Ectodermal cell (in vitro differentiated cells): Measurements from ENCODE around the gene TLK2.
A peak's percentile ranks its signal among the peaks of the same experiment; 100 is the strongest.

Source experiments
- H3K27ac ChIP-seq: 2 replicates; pipeline ENCODE4 v1.7.0; 2013; ENCODE audit warnings: mild to moderate bottlenecking, low read depth, low read length; ENCODE audit not compliant: insufficient read depth, poor library complexity, severe bottlenecking
- H3K27me3 ChIP-seq: 2 replicates; pipeline ENCODE4 v1.7.0; 2013; ENCODE audit warnings: mild to moderate bottlenecking, low read length; ENCODE audit not compliant: insufficient read depth, control insufficient read depth, poor library complexity, severe bottlenecking
- H3K36me3 ChIP-seq: one replicate; pipeline ENCODE4 v1.7.0; 2013; ENCODE audit warnings: low read length; ENCODE audit not compliant: control insufficient read depth, insufficient read depth
- H3K4me1 ChIP-seq: one replicate; pipeline ENCODE4 v1.7.0; 2013; ENCODE audit warnings: low read length; ENCODE audit not compliant: control insufficient read depth, insufficient read depth
- H3K4me3 ChIP-seq: 2 replicates; pipeline ENCODE4 v1.7.0; 2013; ENCODE audit warnings: low read depth, low read length, control low read depth; ENCODE audit not compliant: insufficient read depth
- H3K9me3 ChIP-seq: 2 replicates; pipeline ENCODE4 v1.7.0; 2013; ENCODE audit warnings: mild to moderate bottlenecking, low read length, moderate library complexity; ENCODE audit not compliant: control insufficient read depth
- WGBS, 2 experiments: methylation state at CpG; one replicate each; pipeline ENCODE4 v1.1.7; 2013; ENCODE audit warnings: missing lambda C conversion rate in 2 of 2; 5-methylcytosine and 5-hydroxymethylcytosine counted together

TLK2 gene

DNA sequence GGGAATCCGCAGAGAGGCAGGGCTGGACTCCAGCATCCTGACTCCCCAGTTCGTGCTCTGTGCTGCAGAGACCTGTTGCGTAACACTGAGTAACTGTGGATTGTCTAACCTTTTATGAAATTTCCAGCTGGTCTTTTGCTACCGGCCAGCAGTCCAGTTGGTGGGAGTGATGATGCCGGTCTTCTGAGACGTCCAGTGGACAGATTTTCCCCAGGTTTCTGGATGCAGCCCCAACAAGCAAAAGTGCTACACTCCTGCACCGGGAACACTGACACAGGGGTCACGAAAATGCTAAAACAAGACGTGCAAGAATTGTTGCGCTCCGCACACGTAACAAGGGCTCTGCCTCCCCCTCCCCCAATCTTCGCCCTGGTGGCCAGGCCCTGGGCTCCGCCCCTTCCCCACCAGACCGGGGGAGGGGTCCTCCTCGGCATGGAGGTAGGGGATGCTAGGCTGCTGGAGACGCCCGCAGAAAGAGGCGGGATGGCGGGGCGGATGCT lies 148.1 kb downstream of the TLK2 start:
- Histone ChIP-seq H3K27me3 (peaks cover 14% of the 10 kb centered on the region), H3K4me1 (peaks cover 35% of the 10 kb centered on the region), H3K27ac (peak overlapping the region; percentile 8), H3K4me3 (peak overlapping the region; percentile 73), H3K36me3 (no peaks in the 10 kb centered on the region), H3K9me3 (no peaks in the 10 kb centered on the region)
- 12 to 13% methylated on average over 21 of the region's 21 CpGs for WGBS, 2 experiments

DNA sequence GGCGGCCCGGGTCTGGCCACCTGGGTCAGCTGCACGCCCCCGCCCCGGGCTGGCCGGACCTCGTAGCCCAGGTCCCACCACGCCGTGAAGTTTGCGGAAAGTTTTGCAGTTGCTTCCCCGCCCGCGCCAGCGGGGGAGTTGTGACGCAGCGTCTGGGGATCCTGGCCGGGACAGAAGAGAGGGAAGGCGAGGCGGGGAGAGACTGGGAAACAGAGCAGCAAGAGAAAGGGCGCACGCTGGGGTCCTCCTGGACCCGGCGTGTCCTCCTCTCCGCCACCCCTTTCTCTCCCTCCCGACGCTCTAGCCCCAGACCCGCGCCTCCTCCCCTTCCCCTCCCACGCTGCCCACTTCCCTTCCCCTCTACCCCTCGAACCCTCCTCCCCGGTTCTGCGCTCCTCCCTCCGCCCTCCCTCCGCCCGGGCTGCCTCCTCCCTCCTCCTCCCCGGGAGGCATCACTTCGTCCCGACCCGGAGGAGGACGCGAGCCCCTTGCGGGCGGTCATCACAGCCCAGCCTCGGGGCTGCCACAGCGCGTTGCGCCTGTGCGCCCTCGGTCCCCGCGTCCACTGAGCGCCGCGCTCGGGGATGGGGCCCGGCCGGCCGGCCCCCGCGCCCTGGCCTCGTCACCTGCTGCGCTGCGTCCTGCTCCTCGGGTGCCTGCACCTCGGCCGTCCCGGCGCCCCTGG lies 148.7 kb downstream of the TLK2 start, which contains the start of gene MRC2:
Gene MRC2, plus strand, starts transcription at position 452 of the 685 bp plus-strand sequence. Its CDS starts 133 bp downstream, at position 585.
- no peaks in the 10 kb centered on the region for H3K36me3 ChIP-seq
- H3K4me3 ChIP-seq = peak within 1 kb of the TSS; percentile 73
- 0% methylated on average over 68 of the region's 68 CpGs for WGBS, 2 experiments
- H3K27ac ChIP-seq = peak within 1 kb of the TSS; percentile 8
- H3K27me3 ChIP-seq = peaks cover 14% of the 10 kb centered on the region
- H3K4me1 ChIP-seq = peaks cover 37% of the 10 kb centered on the region
- no peaks in the 10 kb centered on the region for H3K9me3 ChIP-seq

DNA sequence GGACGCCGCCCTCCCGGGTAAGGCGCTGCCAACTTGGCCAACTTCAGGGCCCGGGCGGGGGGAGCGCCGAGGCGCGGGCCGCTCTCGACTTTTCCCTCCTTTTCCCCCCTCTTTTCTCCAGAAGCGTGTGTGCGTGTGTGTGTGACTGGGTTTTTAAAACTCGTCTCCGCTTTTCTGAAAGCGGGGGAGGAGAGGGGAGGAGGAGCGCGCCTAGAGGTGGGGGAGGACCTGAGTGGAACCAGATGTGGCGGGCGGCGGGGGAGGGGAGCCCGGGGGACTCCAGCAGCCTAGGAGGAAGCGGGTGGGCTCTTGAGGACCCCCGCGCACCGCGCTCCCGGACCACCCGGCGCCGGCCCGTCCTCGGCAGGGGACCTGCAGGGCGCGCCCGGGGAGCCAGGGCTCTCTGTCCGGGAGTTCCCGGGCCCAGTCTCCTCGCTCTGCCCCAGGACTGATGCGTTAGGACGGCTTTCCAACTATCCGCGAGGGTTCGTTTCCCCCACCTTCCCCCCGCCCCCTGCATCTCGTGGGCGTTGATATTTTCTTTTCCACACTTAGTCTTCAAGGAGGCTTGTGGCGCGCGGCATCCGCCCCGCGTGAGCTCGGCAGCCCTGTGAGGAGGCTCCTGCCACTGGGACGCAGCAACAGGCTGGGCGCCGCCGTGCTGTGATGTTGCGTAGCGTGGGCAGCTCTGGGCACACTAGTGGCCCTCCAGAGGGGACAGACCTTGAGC lies 149.4 kb downstream of the TLK2 start:
- H3K4me3 ChIP-seq = peak overlapping the region; percentile 73
- peaks cover 14% of the 10 kb centered on the region for H3K27me3 ChIP-seq
- peaks cover 41% of the 10 kb centered on the region for H3K4me1 ChIP-seq
- H3K27ac ChIP-seq = no peak overlapping the region
- 1 to 2% methylated on average over 60 to 61 of the region's 61 CpGs for WGBS, 2 experiments
- no peaks in the 10 kb centered on the region for H3K36me3 ChIP-seq
- no peaks in the 10 kb centered on the region for H3K9me3 ChIP-seq

DNA sequence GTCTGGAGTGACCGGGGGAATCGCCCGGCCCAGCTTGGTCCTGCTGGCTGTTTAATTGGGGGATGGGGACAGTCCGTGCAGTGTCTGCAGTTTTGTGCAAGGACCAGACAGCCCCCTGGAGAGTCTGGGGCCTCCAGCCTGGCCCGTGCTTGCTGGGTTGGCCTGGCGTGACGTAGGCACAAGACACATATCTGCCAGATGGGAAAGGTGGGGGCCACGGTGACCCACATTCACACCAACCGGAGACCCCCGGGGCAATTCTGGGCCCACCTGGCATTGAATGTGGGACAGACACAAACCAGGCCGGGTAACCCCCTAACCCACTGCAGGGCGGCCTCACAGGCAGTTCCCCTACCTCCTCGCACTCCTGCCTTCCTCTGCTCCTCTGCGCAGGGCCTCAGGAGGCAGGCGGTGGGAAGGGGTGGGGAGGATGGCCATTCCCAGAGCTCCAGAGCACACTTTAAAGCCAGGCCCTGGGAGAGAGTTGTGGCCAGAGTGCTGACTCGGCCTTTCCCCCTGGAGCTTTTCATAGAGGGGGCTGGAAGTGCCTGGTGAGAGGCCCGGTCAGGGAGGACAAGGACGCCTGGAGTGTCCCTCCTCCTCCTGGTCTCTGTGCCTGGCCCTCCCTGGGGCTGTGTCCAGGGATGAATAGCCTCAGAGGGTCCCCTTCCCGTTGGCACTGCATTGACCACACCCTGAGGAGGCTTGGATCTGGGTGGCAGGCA lies 150.4 kb downstream of the TLK2 start:
- no peak overlapping the region for H3K27ac ChIP-seq
- H3K4me3 ChIP-seq = peak overlapping the region; percentile 73
- H3K4me1 ChIP-seq = peaks cover 41% of the 10 kb centered on the region
- peaks cover 14% of the 10 kb centered on the region for H3K27me3 ChIP-seq
- no peaks in the 10 kb centered on the region for H3K36me3 ChIP-seq
- WGBS, 2 experiments = 18% methylated on average over 19 of the region's 19 CpGs
- no peaks in the 10 kb centered on the region for H3K9me3 ChIP-seq

DNA sequence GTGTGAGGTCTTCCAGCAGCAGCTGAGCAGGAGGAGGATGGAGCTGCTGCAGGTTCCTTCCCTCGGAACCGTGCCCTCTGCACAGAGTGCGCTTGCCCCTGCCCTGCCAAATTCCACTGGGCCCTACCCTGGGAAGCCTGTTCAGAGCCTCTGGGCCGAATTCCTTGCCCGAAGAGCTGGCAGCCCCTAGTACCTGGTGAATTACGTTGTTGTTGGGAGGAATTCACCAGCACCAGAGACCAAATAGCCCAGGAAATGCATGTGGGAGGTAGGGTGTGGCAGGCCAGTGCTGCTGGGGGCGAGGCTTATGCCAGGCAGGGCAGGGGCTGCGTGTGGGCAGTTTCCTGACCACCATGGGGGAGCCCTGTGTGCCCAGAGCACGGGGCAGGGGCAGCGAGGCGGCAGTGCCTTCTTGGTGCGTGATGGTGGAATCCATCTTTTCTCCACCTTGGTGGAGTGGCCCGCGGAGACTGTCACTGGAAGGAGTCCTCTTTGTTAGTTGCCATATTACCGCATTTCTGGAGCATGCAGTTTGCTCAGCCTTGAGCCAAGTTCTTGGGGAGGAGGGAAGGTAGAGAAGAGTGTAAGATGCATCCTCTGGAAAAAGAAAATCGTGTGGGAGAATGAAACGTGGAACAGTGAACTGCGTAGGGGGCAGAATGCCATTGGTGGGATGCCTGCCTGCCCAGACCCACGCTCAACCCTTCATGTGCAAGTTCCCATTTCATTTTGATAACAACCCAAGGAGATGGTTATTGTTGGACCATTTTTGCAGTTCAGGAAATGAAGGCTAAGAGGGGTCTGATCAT lies 151.1 kb downstream of the TLK2 start:
- peaks cover 14% of the 10 kb centered on the region for H3K27me3 ChIP-seq
- H3K9me3 ChIP-seq = no peaks in the 10 kb centered on the region
- H3K4me3 ChIP-seq = peak overlapping the region; percentile 0
- no peak overlapping the region for H3K27ac ChIP-seq
- H3K4me1 ChIP-seq = peaks cover 41% of the 10 kb centered on the region
- H3K36me3 ChIP-seq = no peaks in the 10 kb centered on the region
- 75 to 76% methylated on average over 19 of the region's 19 CpGs for WGBS, 2 experiments

DNA sequence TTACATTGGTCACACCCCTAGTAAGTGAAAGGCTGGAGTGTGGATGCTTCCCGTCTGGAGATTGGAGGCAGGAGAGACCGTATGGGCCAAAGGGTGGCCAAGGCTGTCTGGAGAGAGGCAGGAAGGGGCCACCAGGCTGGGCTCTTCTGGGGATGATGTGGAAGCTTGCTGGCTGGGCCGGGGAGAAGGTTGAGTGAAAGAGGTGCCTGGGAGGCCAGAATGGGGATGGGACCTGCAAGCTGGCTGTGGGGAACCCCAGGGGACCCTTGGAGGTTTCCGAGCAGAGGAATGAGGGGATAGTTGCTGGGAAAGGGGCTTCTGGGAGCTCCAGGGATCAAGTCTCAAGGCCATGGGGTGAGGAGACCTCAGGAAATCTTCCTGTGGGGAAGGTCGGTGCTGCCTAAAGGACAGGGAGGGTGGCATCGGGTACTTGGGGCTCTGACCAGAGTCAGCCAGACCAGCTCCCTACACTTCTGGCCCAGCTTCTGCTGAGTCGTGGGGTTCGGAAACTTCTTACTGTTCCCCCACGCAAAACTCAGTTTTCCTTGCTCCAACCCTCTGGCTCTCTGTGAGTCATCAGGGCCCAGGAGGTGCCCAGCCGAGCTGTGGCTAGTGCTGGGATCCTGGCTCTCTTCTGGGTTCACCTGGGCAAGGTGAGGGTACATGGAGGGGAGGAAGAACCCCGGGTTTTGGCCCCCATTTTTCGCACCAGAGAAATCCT lies 151.9 kb downstream of the TLK2 start:
- H3K27ac ChIP-seq = no peak overlapping the region
- no peaks in the 10 kb centered on the region for H3K36me3 ChIP-seq
- peaks cover 14% of the 10 kb centered on the region for H3K27me3 ChIP-seq
- peaks cover 40% of the 10 kb centered on the region for H3K4me1 ChIP-seq
- no peak overlapping the region for H3K4me3 ChIP-seq
- H3K9me3 ChIP-seq = no peaks in the 10 kb centered on the region
- WGBS, 2 experiments = 90 to 94% methylated on average over 12 of the region's 12 CpGs

DNA sequence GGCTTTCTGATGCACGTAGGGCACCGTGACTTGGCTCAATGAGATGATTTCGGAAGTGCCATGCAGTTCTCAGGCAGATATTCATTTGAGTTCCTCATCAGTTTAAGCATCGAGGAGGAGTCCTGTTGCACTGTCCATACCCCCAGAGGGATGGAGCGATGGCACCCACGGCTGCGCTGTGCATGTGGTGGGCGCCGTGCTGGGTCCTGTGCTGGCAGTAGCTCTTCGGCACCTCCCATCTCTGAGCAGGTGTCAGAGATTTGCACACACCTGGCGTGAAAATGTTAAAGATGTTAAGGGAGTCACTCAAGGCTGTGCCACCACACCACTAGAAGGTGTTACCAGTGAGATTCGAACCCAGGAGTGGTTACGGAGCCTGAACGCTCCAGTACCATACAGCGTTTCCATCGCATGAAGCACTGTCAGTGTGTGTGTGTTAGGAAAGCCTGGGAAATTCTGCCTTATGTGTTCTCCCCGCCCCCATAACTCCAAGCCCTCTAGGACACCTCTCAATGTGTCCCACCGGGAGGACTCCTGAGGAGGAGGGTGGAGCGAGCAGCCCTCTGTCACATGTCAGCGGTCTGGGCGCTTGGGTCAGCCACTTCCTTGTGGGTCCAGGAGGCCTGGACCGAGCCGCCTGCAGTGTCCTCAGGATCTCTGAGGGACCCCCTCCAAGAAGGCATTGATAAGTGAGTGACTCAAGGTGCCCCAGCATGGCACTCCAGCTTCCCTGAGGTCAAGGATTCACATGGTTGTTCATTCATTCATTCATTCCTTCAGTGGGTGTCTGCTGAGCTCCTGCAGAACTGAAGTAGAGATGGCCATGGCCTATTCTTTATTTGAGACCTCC lies 152.7 kb downstream of the TLK2 start:
- WGBS, 2 experiments = 94 to 96% methylated on average over 23 of the region's 23 CpGs

DNA sequence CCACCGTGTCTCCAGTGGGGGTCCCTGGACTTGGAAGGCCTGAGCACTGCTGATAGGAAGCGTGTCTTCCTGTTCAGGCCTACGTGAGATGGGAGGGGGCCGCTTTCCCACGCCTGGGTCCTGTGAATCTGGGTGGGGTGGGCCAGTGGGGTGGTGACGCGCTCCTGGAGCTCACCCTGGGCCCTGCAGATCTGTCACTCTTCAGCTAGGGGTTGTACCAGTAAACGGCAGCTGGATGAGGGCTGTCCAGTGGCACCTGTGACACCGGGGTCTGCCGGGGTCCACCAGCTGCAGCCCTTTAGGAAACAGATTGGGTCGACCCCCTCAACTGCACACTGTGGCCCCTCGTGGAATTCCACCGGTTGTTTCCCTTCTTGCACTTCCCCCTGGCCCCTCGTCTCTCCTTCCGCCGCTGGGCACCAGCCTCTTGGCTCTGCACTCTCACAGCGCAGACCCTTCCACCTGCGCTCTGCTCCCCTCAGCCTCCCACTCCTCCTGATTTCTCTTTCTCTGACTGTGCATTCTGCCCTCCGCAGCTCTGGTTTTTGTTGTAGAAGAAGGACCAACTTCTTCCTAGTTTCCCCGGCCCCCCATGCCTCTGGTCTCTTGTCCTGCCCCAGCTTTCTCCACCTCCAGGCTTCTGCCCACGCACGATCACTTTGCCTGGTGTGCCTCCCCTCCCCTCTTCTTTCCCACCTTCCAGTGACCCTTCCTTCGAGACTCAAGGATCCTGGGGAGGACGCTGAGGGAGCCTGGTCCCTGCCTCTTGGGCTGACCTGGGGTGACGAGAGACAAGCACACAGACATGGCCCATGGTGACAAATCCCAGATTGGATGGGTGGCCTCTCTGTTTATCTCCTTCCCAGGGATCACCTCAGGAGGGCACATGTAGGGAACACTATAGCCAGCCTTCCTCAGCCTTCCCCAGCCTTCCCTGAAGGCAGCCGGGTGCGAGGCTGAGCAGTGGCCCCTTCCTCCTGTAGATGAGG lies 153.6 kb downstream of the TLK2 start:
- no peak overlapping the region for H3K27ac ChIP-seq
- peaks cover 26% of the 10 kb centered on the region for H3K4me1 ChIP-seq
- no peak overlapping the region for H3K4me3 ChIP-seq
- H3K27me3 ChIP-seq = peaks cover 14% of the 10 kb centered on the region
- H3K9me3 ChIP-seq = no peaks in the 10 kb centered on the region
- H3K36me3 ChIP-seq = no peaks in the 10 kb centered on the region
- WGBS, 2 experiments = 82 to 83% methylated on average over 27 of the region's 27 CpGs

More for the DNA sequence above, 152.7 kb downstream of the TLK2 start:
- Histone ChIP-seq H3K4me3 (no peak overlapping the region), H3K9me3 (no peaks in the 10 kb centered on the region), H3K27me3 (peaks cover 14% of the 10 kb centered on the region), H3K27ac (no peak overlapping the region), H3K4me1 (peaks cover 33% of the 10 kb centered on the region), H3K36me3 (no peaks in the 10 kb centered on the region)
